ENCODE measurements around the gene FCRLA.
"Not testable (repeated sequence)": the region's sequence is repeated elsewhere in the genome, so short reads cannot be mapped to it uniquely, and the experiment has no call there.

Gene FCRLA

DNA sequence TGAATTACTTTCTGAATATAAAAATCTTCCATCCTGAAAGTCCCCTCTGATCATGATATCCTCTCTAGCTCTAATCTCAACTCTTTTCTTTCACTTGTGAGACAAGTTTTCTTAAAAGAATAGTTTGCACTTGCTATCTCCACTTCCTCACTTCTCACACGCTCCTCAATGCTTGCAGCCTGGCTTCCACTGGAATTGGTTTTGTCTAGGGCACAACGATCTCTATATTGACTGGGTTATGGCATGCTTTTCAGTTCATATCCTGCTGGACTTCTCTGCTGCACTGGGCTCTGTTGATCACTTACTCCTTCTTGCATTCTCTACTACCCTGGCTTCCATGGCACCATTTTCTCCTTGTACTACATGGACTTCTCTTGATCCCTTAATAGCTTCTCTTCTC is 474 bp downstream of the FCRLA start:
- no peak for DNase-seq

DNA sequence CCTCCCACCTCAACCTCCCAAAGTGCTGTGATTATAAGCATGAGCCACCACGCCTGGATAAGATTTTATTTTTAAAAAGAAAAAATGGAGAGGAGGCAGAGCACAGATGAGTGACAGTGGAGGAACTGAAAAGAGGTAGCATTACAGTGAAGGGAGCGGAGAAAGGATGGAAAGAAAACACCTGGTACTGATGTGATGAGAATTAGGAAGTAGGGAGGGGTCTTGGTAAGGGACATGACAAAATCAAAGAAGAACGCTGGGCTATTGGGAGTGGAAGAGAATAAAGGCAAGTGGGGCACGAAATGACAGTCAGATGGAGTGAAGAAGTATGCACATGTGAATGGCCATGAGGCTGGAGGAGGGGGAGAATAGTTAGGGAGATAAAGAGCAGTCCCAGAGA is 2.3 kb downstream of the FCRLA start:
- DNase-seq, result no peak

DNA sequence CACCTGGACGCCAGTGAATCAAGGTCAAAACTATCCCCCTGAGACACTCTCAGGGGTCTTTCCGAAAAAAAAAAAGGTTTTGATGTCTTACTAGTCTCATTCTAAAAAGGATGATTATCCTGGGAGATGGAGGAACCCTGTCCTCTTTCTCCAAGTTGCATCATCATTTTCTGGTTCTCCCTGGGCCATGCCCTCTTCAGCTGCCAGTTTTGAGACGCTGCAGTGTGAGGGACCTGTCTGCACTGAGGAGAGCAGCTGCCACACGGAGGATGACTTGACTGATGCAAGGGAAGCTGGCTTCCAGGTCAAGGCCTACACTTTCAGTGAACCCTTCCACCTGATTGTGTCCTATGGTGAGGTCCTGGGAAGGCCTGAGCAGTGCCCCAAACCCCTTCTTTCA is 3.5 kb downstream of the FCRLA start:
- no peak for DNase-seq

DNA sequence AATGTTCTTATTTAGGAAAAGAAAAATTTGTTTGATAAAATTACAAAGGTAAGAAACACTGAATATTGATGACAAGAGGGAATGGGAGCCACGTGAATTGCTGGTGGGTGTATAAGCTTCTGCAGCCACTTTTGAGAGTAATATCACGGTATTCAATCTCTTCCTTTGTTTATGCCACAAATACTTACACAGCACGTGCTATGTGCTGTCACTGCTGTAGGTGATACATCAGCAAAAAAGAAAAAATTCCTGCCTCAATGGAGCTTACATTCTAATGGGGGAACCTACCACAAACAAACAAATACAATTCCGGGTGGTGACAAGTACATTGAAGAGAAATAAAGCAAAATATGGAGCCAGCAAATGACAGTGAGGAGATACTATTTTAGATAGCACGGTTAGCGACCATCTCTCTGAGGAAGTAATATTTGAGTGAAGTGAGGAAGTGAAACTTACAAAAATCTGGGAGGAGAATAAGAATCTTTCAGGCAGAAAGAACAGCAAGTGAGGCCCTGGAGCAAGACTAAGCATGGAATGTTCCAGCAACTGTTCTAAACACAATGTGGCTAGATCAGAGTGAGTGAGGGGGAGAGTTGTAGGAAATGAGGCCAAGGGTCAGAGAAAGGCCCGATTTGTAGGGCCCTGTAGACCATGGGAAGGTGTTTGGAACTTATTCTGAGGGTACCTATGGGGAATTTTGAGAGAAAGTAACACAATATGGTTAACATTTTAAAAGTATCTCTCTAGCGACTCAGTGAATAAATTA is 11.7 kb downstream of the FCRLA start:
- DNase-seq, result no peak

DNA sequence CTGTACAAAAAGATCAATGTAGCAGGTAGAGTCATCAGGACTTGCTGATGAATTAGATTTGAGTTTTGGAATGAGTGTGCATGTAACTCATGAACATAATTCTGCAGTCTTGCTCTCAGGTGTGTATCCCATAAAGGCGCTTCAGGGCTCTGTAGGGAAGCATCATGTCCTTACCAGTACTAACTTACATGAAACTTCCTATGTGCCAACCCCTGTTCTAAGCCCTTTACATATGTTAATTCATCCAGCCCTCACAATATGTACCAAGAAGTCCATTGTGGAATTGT is 12.2 kb downstream of the FCRLA start:
- no peak for DNase-seq

DNA sequence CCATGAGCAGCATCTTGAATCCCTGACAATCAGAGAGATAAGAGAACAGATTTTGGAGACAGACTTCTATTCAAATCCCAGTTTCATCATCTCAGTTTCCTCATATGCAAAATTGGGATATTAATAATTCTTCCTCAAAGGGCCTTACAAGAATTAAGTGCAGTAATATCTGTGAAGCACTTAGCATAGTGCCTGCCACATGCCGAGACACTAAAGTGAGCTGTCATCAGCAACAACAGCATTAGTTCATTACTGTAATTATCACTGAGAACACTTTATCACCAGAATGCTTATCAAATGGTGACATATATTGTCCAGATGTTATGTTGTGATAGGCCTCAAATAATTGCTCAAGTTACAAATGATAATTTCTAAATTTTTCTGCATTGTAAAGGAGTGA is 13.4 kb downstream of the FCRLA start:
- DNase-seq, result no peak

DNA sequence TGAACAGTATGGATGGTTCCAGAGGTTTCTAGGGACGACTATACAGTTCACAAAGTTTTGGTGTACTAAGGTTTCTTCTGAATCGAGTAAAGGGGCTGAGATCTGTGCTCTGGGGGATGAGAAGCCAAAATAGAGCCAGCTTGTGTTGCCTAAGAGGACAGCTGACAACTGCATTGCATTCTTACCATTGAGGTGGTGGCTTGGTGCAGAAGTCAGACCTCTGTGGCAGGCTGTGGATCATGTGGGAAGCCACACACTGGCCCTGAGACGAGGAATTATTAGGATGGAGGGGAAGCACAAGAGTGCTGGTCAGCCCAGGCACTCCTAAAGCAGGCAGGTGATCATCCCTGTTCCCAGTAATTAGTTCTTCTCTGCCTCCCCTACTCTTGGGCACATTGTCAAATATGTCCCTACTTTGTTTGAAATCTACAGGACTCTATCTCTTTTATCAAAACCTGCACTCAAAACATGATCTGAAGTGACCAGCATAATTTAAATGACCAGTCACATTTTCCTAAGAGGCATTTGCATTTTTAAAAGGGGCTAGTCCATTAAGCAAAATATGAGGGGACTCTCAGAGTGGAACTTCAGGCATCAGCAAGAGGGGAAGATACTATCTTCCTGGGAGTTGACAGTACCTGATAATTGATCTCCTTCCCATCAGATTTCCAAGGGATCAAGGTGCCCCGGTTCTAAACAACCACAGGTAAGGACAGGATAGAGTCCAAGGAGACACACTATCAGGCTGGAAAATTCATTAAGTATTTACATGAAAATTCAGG is 14.1 kb downstream of the FCRLA start, which contains the start of gene FCRLB:
TSS of gene FCRLB (plus strand) at position 589 of the 782 bp plus-strand sequence. CDS start 1,129 bp downstream, outside the sequence.
- DNase-seq, result no peak

DNA sequence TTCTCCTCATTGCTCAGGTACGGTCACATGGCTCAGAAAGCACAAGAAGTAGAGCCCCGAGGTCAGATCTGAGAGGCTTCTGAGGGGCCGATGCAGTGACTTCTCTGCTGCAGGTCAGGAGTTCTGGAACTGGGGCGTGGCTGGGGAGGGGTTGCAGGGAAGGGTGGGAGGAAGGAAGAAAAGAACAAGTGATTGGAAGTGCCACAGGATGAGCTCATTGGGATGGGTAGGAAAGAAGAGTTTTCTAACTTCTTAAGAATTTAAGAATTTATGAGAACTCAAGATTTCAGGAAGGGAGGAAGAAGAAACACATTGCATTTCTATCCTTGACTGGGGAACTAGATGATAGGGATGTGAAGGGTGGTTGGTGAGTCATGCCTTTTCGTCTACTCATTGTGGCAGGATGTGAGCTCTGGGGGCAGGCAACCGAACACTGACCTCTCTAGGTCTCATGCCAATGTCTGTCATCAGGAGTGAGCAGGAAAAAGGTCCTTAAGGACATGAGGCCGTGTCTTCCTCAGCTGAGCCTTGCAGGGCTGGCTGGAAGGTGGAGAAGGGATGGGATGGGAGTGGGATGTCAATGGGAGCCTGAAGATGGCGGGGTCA is 14.8 kb downstream of the FCRLA start:
- DNase-seq, result no peak

DNA sequence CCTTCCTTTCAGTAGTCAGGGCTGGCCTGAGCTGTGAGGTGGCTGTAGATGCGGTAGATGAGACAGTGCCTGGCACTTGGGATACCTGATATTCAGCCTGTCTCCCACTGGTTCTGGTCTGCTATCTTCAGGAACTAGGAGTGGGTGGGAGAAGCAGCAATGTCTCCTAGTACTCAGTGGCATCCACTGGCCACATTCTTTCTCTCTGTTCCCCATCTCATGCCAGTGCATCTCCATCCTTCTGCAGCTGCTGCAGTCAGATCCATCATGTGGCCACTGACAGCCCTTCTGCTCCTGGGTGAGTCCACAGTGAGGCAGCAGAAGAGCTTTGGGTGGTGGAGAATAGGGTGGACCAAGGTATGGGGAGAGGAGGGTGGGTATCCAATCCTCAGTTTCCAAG is 15.4 kb downstream of the FCRLA start:
- DNase-seq, result no peak

DNA sequence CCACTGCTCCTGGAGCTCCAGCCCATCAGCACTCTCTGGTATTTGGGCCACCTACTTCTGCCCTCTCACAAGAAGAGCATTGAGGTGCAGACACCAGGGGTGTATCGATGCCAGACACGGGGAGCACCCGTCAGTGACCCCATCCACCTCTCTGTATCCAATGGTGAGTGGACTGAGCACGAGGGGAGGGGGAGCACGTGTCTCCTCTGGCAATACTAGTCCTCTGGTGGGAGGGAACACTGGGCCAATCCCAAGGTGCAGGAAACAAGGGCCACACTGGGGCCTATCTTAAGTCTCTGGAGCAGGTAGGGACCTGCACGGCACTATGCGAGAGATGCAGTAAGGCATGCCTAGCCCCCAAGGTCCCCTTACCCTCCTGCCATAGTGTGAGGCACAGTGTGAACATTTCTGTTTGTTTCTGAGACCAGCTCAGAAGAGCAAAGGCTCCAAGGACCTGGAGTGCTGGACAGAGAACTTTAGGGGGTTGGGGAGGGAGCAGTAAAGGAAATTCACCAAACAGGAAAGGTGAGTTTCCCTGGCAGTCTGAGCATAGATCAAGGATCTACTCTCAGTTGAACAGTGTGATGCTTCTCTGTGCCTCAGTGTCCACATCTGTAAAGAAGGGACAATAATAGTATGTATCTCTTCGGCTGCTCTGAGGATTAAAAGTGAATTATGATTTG is 16.6 kb downstream of the FCRLA start:
- DNase-seq, result no peak

DNA sequence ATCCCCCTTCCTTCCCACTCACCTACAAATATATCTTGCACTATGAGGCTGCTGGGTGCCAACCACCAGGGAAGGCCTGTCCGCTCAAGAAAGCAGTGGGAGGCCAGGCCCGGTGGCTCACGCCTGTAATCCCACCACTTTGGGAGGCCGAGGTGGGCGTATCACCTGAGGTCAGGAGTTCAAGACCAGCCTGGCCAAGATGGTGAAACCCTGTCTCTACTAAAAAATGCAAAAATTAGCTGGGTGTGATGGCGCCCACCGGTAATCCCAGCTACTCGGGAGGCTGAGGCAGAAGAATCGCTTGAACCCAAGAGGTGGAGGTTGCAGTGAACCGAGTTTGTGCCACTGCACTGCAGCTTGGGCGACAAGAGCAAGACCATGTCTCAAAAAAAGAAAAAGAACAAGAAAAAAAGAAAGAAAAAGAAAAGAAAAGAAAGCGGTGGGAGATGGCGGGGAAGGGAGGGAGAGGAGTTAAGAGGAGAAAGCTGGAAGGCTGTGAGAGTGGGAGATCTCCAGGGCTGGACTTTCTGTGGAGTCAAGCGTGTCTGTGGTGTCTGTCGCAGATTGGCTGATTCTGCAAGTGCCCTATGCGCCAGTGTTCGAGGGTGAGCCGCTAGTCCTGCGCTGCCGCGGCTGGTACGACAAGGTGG is 18.4 kb downstream of the FCRLA start:
- DNase-seq, result not testable (repeated sequence)

DNA sequence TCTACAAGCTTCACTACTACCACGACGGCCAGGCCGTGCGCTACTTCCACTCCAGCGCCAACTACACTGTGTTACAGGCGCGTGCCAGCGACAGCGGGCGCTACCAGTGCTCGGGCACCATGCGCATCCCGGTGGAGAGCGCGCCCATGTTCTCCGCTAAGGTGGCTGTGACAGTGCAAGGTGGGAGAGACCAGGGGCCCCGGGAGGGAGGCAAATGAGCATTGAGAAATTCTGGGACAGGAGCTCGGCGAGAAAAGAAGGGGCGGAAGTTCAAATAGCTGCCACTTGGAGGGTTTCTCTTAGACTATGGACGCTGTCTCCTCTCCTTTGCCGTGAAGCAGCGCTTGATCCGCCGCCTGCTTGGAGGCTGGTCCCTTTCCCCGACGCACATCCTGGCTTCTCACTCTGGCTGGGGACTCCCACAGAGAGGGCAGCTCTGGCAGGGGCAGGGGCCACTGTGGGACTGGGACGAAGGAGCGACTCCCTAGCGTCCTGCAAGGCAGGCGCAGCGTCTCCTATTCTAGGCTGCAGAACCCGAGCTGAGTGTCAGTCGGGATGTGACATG is 19.0 kb downstream of the FCRLA start:
- peak; percentile 83 for DNase-seq

DNA sequence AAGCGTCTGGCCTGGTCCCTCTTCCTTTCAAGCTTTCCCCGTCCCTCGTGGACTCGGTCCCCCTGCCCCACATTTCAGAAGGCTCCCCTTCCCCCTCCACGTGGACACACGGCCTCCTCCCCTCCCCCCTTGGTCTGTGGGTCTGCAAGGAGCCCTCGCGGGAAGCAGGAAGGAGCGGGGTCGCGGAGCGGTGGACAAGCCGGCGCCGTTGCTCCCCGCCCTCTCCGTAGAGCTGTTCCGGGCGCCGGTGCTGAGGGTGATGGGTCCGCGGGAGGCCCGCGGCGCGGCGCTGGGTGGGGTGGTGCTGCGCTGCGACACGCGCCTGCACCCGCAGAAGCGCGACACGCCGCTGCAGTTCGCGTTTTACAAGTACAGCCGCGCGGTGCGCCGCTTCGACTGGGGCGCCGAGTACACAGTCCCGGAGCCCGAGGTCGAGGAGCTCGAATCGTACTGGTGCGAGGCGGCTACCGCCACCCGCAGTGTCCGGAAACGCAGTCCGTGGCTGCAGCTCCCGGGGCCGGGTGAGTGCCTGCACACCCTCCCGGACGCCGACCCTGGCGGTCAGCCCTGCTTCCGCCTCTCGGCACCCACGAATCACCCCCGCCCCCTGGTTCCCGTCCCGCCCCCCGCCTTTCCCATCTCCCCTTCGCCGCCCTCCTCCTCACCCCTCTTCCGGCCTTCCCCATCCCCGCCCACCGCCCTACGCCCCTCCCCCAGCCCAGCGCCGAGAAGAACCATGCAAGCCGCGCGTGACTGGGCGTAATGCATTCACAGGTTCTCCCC is 19.6 kb downstream of the FCRLA start:
- peak; percentile 96 for DNase-seq

DNA sequence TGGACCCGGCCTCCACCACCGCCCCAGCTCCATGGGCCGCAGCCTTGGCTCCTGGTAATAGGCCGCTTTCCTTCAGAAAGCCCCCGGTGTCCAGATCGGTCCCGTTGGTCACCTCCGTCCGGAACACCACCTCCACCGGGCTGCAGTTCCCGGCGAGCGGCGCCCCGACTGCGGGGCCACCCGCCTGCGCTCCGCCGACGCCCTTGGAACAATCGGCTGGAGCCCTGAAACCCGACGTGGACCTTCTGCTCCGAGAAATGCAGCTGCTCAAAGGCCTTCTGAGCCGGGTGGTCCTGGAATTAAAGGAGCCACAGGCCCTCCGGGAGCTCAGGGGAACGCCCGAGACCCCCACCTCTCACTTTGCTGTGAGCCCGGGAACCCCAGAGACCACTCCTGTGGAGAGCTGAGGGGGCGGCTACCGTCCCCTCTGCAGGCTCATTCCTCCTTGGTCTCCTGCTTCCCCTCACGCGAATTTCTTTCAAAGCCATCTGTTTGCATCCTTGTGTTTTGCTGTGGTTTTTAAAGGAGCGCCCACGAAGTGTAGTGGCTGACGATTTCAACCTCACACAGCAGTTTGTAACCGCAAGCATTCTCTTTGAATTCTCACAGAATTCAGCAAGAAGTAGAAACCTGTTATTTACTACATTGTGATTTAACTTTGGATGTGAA is 20.4 kb downstream of the FCRLA start:
- peak; percentile 66 for DNase-seq

DNA sequence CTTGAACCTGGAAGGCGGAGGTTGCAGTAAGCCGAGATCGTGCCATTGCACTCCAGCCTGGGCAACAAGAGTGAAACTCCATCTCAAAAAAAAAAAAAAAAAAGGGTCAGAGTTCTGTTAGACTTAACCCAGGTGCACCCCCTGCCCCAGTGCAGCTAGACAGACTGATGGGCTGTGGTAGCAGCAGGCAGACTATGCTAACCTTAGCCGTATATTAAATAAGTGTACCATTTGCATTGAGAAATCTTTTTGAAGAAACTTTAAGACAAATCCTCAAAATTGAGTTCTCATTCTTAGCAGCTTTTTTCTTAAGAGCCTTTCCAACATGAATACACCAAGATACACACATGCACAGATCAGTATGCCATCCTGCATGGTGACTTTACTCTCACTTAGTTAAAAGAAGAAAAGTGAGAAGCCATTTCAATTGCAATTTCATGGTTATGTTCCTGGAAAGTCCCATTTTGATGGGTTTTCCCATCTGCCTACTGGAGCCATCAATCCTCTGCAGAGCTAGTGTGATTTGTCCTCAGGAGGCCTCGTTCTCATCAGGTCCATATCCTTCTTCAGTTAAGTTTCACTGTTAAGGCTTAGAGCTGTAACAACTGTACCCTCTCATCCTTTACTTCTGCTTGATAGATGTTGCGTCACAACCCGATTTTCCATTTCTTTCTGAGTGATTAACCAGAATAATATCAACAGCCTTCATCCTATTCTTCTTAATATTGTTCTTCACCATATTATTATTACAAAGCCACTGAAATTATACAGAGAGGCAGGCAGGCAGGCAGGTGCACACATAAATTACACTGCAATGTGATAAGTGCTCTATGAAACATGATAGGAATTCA is 21.6 kb downstream of the FCRLA start:
- no peak for DNase-seq

DNA sequence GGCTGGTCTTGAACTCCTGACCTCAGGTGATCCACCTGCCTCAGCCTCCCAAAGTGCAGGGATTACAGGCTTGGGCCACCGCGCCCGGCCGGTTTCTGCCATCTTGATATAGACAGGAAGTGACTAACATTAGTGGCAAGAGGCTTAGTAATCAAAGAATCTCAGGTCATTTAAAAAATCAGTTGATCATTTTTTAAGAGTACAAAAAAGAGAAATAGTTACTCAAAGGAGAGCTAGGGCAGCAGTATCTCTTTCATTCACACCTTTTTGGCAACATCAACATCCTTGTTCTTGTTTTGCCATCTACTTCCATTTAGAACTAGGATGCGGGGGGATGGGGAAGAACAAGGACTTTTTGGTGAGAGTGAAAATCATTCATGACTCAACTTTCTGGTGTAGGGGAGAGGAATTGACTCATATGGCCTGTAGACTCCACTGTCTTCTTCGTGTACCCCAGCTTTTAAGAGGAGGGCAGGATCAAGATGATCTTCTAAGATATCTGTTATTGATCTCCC is 23.1 kb downstream of the FCRLA start:
- no peak for DNase-seq

DNA sequence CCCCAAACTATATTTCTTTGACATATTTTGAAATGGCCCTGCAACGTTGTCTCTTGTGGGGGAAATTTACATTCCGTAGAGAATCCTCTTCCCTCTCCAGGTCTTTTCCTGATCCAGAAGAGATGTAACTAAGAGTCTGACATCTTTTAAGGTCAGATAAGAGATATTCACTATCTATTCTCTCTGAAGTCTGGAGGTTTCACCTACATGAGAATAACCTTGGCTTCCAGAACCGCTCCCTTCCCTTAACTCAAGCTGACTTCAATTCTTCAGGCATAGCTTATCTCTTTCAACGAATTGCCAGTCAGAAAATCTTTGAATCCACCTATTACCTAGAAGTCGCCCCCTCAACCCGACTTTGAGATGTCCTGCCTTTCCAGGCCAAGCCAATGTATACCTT is 24.2 kb downstream of the FCRLA start:
- no peak for DNase-seq

DNA sequence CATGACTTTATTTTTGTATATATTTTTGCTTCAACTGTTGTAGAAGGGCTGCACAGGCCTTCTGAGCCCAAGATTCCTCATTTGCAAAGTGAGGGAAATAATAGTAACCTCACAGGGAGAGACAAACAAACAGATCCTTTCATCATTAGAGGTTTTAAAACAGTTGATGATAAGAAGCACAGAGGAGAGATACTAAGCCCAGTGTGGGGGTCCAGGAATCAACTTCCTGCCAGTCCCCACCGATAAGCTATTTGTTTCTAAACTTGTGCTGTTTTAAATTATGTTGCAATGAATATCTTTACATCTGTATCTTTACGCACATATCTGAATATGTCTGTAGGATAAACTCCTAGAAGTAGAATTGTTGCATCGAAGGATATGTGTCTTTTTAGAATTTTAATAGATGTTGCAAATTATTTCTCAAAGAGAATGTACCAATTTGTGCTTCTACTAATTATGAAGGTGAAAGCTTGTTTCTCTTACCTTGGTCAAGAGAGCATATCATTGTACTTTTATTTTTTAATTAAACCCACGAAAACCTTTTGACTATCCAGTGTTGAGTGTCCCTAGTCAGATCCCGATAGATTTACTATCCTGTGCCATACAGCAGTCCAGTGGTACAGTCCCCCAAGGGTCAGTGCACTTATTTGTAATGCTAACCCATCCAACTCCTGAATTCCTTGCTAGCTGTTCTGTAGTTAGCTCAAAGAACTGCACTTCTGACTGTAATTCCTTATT is 25.1 kb downstream of the FCRLA start:
- no peak for DNase-seq

DNA sequence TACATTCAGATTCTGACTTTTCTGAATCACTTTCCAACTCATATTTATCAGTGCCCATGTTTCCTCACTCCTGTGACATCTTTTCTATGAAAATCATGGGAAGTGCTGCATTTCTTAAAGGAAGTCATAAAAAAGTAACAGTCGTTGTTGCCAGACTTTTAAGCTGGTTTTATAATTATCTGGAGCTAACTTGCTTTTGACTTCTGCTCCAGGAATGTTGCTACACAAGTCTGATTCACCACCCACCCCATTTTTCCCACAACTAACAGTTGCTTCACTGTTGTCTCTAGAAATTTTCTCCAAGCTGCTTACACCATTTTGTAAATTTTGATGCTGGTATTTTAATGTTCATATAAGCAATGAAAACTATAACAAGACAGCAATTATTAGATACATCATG is 26.5 kb downstream of the FCRLA start:
- no peak for DNase-seq

Measured in NCI-H82 (cell line).